ENCODE data around the gene MATN1.

- no peak for TF ChIP-seq EZH2 (IDR thresholded peaks at IDR 0.05; ENCODE audit: low read length)
- TF ChIP-seq CTCF (optimal IDR thresholded peaks at IDR 0.05 in 1 of 3, IDR thresholded peaks at IDR 0.05 in 1 of 3, conservative IDR thresholded peaks at IDR 0.05 in 1 of 3; ENCODE audit: extremely low read depth in 1 of 3, insufficient read depth in 2 of 3, low read length in 3 of 3) = no peak
These were observed 8.5 kb upstream of the MATN1 start for GRCh38 chr1:30731806-30732276.

All from keratinocyte (primary cell).